HCT116 (cell line): ENCODE results near the gene APBA2. TPM values are rescaled to one million over a fixed set of nuclear protein-coding genes. Genes with fewer than 3 reads are reported as not detected.

Experiments
- ATAC-seq: fragments of 200-7000 bp; cut with Tn5 transposase; 2 replicates; pipeline ENCODE4 v1.9.1; 2020; ENCODE audit warnings: mild to moderate bottlenecking, moderate library complexity
- BruUV-seq: library from RNA; stranded (reverse); fragments of 400-500 nt; replicated peaks from 2 replicates; lab custom pipeline; 2021; lab: Mats Ljungman, UMichigan
- CTCF ChIA-PET: fragments of 300-600 bp; sonication (Branson Sonifier 250); formaldehyde crosslinking; loops from one replicate; lab custom pipeline; 2021; ENCODE audit warnings: antibody characterized with exemption; lab: Charles Lee
- POLR2A ChIA-PET: fragments of 300-600, 350-600 bp; sonication (Branson Sonifier 250); formaldehyde crosslinking; loops from one replicate; lab custom pipeline; 2021; ENCODE audit warnings: antibody characterized with exemption; lab: Charles Lee
- RAD21 ChIA-PET, 2 experiments: fragments of 300-600 bp; sonication (Branson Sonifier 250); formaldehyde crosslinking; loops; one replicate each; lab custom pipeline; 2023; ENCODE audit warnings: low total read pairs in 2 of 2; ENCODE audit not compliant: uncharacterized antibody in 2 of 2, unreplicated experiment in 2 of 2, low non-redundant PET in 1 of 2; lab: Charles Lee
- DNase-seq: peaks from one replicate; pipeline ENCODE4 v3.0.0-alpha.2; 2010; ENCODE audit warnings: low read depth, low spot score
- H2AFZ ChIP-seq: fragments of 200-600 bp; shearing (Covaris generic), sonication (generic); 2 replicates; pipeline ENCODE4 v1.6.1; 2017; ENCODE audit warnings: low read depth, mixed run types, mixed read lengths, antibody characterized with exemption, low read length; ENCODE audit not compliant: poor library complexity, severe bottlenecking
- H3K27ac ChIP-seq: 2 replicates; pipeline ENCODE4 v1.5.1; 2012; ENCODE audit warnings: low read depth, low read length
- H3K27me3 ChIP-seq: fragments of 200-600 bp; sonication (generic); 2 replicates; pipeline ENCODE4 v1.6.1; 2016; ENCODE audit warnings: mixed run types, low read length, mixed read lengths; ENCODE audit not compliant: insufficient read depth
- H3K36me3 ChIP-seq, 2 experiments: fragments of 200-500 bp in 1 of 2; fragments of 200-600 bp in 1 of 2; sonication (Bioruptor generic) in 1 of 2; sonication (generic) in 1 of 2; 2 replicates each; pipeline versions ENCODE4 v1.5.1 to v1.6.1; 2014 to 2016; ENCODE audit warnings: low read length in 2 of 2, inconsistent platforms in 1 of 2, mixed read lengths in 1 of 2, mixed run types in 1 of 2; ENCODE audit not compliant: insufficient read depth in 2 of 2, control insufficient read depth in 1 of 2
- H3K4me1 ChIP-seq, 2 experiments: fragments of 200-600 bp in 1 of 2; sonication (generic) in 1 of 2; 2 replicates each; pipeline versions ENCODE4 v1.5.1 to v1.6.1; 2012 to 2017; ENCODE audit warnings: low read length in 2 of 2, inconsistent platforms in 1 of 2, mild to moderate bottlenecking in 1 of 2, mixed read lengths in 1 of 2, mixed run types in 1 of 2, moderate library complexity in 1 of 2; ENCODE audit not compliant: insufficient read depth in 2 of 2, control insufficient read depth in 1 of 2
- H3K4me2 ChIP-seq: fragments of 200-600 bp; sonication (generic); 2 replicates; pipeline ENCODE4 v1.6.1; 2017; ENCODE audit warnings: mixed run types, low read length, mixed read lengths
- H3K4me3 ChIP-seq, 2 experiments: fragments of 200-600 bp in 1 of 2; sonication (generic) in 1 of 2; replicated peaks in 1 of 2; 2 replicates each; pipeline ENCODE4 v1.5.1; 2011 to 2016; ENCODE audit warnings: low read length in 2 of 2, control low read depth in 1 of 2, low read depth in 1 of 2, mild to moderate bottlenecking in 1 of 2, mixed read lengths in 1 of 2, mixed run types in 1 of 2
- H3K79me2 ChIP-seq: fragments of 200-600 bp; sonication (generic); 2 replicates; pipeline ENCODE4 v1.6.1; 2017; ENCODE audit warnings: mild to moderate bottlenecking, mixed run types, low read length, moderate library complexity, mixed read lengths; ENCODE audit not compliant: insufficient read depth
- H3K9ac ChIP-seq: fragments of 200-600 bp; sonication (generic); 2 replicates; pipeline ENCODE4 v1.6.1; 2016; ENCODE audit warnings: low read length, mixed read lengths
- H3K9me2 ChIP-seq: fragments of 200-600 bp; sonication (generic), shearing (Covaris generic); 2 replicates; pipeline ENCODE4 v1.6.1; 2017; ENCODE audit warnings: mixed run types, mild to moderate bottlenecking, moderate library complexity; ENCODE audit not compliant: insufficient read depth
- H3K9me3 ChIP-seq, 2 experiments: fragments of 200-500 bp in 1 of 2; fragments of 200-600 bp in 1 of 2; sonication (Bioruptor generic) in 1 of 2; sonication (generic) in 1 of 2; 2 replicates each; pipeline ENCODE4 v1.6.1; 2014 to 2017; ENCODE audit warnings: low read length in 2 of 2, mixed read lengths in 2 of 2, inconsistent platforms in 1 of 2, low read depth in 1 of 2, mild to moderate bottlenecking in 1 of 2, mixed run types in 1 of 2, moderate library complexity in 1 of 2; ENCODE audit not compliant: control insufficient read depth in 1 of 2, insufficient read depth in 1 of 2
- H4K20me1 ChIP-seq: fragments of 200-600 bp; sonication (generic), shearing (Covaris generic); 2 replicates; pipeline ENCODE4 v1.6.1; 2017; ENCODE audit warnings: mixed run types, mild to moderate bottlenecking, moderate library complexity; ENCODE audit not compliant: insufficient read depth
- ATF3 ChIP-seq: IDR thresholded peaks from 2 replicates; pipeline ENCODE4 v1.6.1; 2012
- CBX3 ChIP-seq: IDR thresholded peaks from 2 replicates; pipeline ENCODE4 v1.6.1; 2012; ENCODE audit warnings: low read depth
- CEBPB ChIP-seq: IDR thresholded peaks from 2 replicates; pipeline ENCODE4 v1.6.1; 2012; ENCODE audit warnings: low read depth
- CTCF ChIP-seq, 3 experiments: fragments of 200-600 bp in 1 of 3; sonication (generic) in 1 of 3; IDR thresholded peaks in 2 of 3; conservative IDR thresholded peaks in 1 of 3; 2 replicates each; pipeline ENCODE4 v1.5.1; 2012 to 2017; ENCODE audit warnings: low read depth in 2 of 3, low read length in 2 of 3, antibody characterized with exemption in 1 of 3, borderline replicate concordance in 1 of 3, control low read depth in 1 of 3, mild to moderate bottlenecking in 1 of 3, mixed read lengths in 1 of 3, mixed run types in 1 of 3, moderate library complexity in 1 of 3; ENCODE audit not compliant: insufficient read depth in 1 of 3
- EGR1 ChIP-seq: IDR thresholded peaks from 2 replicates; pipeline ENCODE4 v1.6.1; 2012; ENCODE audit warnings: low read depth
- ELF1 ChIP-seq: IDR thresholded peaks from 2 replicates; pipeline ENCODE4 v1.6.1; 2012; ENCODE audit warnings: low read depth, borderline replicate concordance
- EZH2phosphoT487 ChIP-seq: fragments of 200-600 bp; IDR thresholded peaks from 2 replicates; pipeline ENCODE4 v1.6.1; 2018; ENCODE audit warnings: antibody characterized with exemption, borderline replicate concordance
- FOSL1 ChIP-seq: IDR thresholded peaks from 2 replicates; pipeline ENCODE4 v1.6.1; 2012; ENCODE audit warnings: low read depth
- MAX ChIP-seq: IDR thresholded peaks from 2 replicates; pipeline ENCODE4 v1.6.1; 2012
- POLR2AphosphoS5 ChIP-seq: IDR thresholded peaks from 2 replicates; pipeline ENCODE4 v1.6.1; 2011; ENCODE audit warnings: mild to moderate bottlenecking, low read depth, low read length, moderate library complexity
- RAD21 ChIP-seq: IDR thresholded peaks from 2 replicates; pipeline ENCODE4 v1.6.1; 2012; ENCODE audit warnings: low read depth, mild to moderate bottlenecking
- SP1 ChIP-seq: IDR thresholded peaks from 2 replicates; pipeline ENCODE4 v1.6.1; 2012; ENCODE audit warnings: low read depth
- SRF ChIP-seq: IDR thresholded peaks from 2 replicates; pipeline ENCODE4 v1.6.1; 2012; ENCODE audit warnings: low read depth
- TCF7L2 ChIP-seq: IDR thresholded peaks from 2 replicates; pipeline ENCODE4 v1.7.0; 2011; ENCODE audit warnings: borderline replicate concordance, inconsistent platforms; ENCODE audit not compliant: insufficient read depth, insufficient read length; ENCODE audit errors: extremely low read depth
- YY1 ChIP-seq: IDR thresholded peaks from 2 replicates; pipeline ENCODE4 v1.6.1; 2011; ENCODE audit warnings: low read length, low read depth, moderate library complexity, mild to moderate bottlenecking; ENCODE audit not compliant: insufficient replicate concordance; ENCODE audit errors: extremely low read depth
- ZFX ChIP-seq: fragments of 450-650 bp; IDR thresholded peaks from 2 replicates; pipeline ENCODE4 v1.6.1; 2017
- ZNF274 ChIP-seq: fragments of 200-500 bp; sonication (Bioruptor generic); IDR thresholded peaks from 2 replicates; pipeline ENCODE4 v1.6.1; 2014; ENCODE audit warnings: mild to moderate bottlenecking, low read depth, low read length, inconsistent platforms
- intact Hi-C: fragments of 100-400 bp; cut with micrococcal nuclease; formaldehyde crosslinking; loops from 2 replicates; pipeline ENCODE4 v1.10.0; 2022
- total RNA-seq: library from RNA; stranded (reverse); gene quantifications from one replicate; pipeline ENCODE4 v1.2.1, GENCODE V29; 2021; ENCODE audit not compliant: unreplicated experiment
- TF ChIP-seq, protein P1 (sequence below): IDR thresholded peaks from 2 replicates; pipeline ENCODE4 v1.6.1; 2011; ENCODE audit warnings: mild to moderate bottlenecking, low read length, moderate library complexity; ENCODE audit not compliant: insufficient replicate concordance; ENCODE audit errors: extremely low read depth
- TF ChIP-seq, protein P2 (sequence below): IDR thresholded peaks from 2 replicates; pipeline ENCODE4 v1.6.1; 2012; ENCODE audit warnings: low read depth

Gene APBA2
- total RNA-seq, 1 experiment from 2014 or later, result 0.47 TPM

- ChIA-PET POLR2A (no interaction called here), CTCF (no interaction called here)
- TF ChIP-seq ATF3 (no peak), EZH2phosphoT487 (no peak), CBX3 (no peak), TCF7L2 (no peak), CEBPB (no peak), EGR1 (no peak), POLR2AphosphoS5 (no peak), YY1 (no peak), ELF1 (no peak), CTCF (IDR thresholded peaks at IDR 0.05 in 2 of 3, conservative IDR thresholded peaks at IDR 0.05 in 1 of 3; ENCODE audit: borderline replicate concordance in 1 of 3, insufficient read depth in 1 of 3, low read depth in 2 of 3, low read length in 2 of 3) (no peak), FOSL1 (no peak), SP1 (no peak), ZNF274 (no peak), ZFX (no peak), RAD21 (no peak), SRF (no peak), MAX (no peak)
- TF ChIP-seq, protein P1, sequence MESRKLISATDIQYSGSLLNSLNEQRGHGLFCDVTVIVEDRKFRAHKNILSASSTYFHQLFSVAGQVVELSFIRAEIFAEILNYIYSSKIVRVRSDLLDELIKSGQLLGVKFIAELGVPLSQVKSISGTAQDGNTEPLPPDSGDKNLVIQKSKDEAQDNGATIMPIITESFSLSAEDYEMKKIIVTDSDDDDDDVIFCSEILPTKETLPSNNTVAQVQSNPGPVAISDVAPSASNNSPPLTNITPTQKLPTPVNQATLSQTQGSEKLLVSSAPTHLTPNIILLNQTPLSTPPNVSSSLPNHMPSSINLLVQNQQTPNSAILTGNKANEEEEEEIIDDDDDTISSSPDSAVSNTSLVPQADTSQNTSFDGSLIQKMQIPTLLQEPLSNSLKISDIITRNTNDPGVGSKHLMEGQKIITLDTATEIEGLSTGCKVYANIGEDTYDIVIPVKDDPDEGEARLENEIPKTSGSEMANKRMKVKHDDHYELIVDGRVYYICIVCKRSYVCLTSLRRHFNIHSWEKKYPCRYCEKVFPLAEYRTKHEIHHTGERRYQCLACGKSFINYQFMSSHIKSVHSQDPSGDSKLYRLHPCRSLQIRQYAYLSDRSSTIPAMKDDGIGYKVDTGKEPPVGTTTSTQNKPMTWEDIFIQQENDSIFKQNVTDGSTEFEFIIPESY, result no peak
- TF ChIP-seq, protein P2, sequence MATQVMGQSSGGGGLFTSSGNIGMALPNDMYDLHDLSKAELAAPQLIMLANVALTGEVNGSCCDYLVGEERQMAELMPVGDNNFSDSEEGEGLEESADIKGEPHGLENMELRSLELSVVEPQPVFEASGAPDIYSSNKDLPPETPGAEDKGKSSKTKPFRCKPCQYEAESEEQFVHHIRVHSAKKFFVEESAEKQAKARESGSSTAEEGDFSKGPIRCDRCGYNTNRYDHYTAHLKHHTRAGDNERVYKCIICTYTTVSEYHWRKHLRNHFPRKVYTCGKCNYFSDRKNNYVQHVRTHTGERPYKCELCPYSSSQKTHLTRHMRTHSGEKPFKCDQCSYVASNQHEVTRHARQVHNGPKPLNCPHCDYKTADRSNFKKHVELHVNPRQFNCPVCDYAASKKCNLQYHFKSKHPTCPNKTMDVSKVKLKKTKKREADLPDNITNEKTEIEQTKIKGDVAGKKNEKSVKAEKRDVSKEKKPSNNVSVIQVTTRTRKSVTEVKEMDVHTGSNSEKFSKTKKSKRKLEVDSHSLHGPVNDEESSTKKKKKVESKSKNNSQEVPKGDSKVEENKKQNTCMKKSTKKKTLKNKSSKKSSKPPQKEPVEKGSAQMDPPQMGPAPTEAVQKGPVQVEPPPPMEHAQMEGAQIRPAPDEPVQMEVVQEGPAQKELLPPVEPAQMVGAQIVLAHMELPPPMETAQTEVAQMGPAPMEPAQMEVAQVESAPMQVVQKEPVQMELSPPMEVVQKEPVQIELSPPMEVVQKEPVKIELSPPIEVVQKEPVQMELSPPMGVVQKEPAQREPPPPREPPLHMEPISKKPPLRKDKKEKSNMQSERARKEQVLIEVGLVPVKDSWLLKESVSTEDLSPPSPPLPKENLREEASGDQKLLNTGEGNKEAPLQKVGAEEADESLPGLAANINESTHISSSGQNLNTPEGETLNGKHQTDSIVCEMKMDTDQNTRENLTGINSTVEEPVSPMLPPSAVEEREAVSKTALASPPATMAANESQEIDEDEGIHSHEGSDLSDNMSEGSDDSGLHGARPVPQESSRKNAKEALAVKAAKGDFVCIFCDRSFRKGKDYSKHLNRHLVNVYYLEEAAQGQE, result no peak
- TF ChIP-seq, all 23 proteins: peak for 0
- RAD21 ChIA-PET, result no interaction called here
- H2AFZ ChIP-seq, result no peak overlapping the region
- no peaks in the 10 kb centered on the region for H3K36me3 ChIP-seq
- no peak overlapping the region for H3K4me3 ChIP-seq
- H3K9ac ChIP-seq, result no peak overlapping the region
- H4K20me1 ChIP-seq, result no peaks in the 10 kb centered on the region
- no peaks in the 10 kb centered on the region for H3K9me2 ChIP-seq
- ATAC-seq (no peak), DNase-seq (no peak)
- intact Hi-C loops, result no loop called here
- no peaks in the 10 kb centered on the region for H3K4me1 ChIP-seq
- H3K27ac ChIP-seq, result no peak overlapping the region
- H3K27me3 ChIP-seq, result no peaks in the 10 kb centered on the region; the same call in 1 of the 2 replicates
- H3K9me3 ChIP-seq, result no peaks in the 10 kb centered on the region
- no TSS peak for BruUV-seq
- no peak overlapping the region for H3K4me2 ChIP-seq
- H3K79me2 ChIP-seq, result no peaks in the 10 kb centered on the region
Observed at GRCh38 chr15:29061746-29062145, 176.0 kb downstream of the APBA2 start.
